HG03342 (cell line): ENCODE data around the gene VWC2L.

Source experiments
- ATAC-seq: cut with Tn5 transposase; IDR thresholded peaks from one replicate; pipeline ENCODE4 v1.9.1; 2021; ENCODE audit warnings: mild to moderate bottlenecking, moderate library complexity; ENCODE audit not compliant: unreplicated experiment

Gene VWC2L

GRCh38 chr2:214410918-214411554 is at the start of gene VWC2L:
Gene VWC2L (plus strand): TSS chr2:214411054. CDS start chr2:214414194, 3,140 bp downstream.
- ATAC-seq = no peak

DNA sequence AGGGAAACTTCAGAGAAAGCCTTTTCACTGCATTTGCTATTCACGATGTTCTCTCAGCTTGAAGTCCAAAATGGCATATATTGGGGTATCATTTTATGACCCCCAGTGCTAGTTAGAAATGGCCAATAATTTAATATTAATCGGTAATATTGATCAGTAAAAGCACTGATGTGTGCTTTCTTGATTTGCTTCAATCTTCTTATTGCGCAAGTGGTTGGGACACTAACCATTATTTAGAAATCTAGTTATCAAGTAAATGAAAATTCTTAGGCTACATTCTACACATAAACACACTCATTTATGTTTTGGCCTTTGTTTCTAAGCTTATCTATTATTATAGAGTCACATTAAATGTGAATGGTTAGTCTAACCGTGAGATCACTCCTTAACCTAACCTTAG is 49.7 kb upstream of the VWC2L start:
- ATAC-seq = no peak

DNA sequence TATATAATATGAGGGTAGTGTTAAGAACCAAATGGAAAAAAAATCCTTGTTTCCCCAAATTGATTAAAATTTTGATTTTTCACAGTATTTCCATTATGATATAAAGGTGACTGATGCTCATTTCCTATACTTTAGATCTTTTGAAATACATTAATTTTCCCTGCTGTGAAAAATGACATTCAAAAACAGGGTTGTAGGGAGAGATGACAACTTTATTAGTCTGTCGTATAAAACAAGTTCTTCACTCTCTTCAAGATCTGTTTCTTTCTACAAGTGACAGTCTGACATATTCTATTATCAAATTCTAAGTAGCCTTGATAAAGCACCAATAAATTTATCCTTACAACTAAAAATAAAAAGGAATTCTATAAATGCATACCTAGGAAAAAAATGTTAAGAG is 45.3 kb upstream of the VWC2L start:
- ATAC-seq = no peak

DNA sequence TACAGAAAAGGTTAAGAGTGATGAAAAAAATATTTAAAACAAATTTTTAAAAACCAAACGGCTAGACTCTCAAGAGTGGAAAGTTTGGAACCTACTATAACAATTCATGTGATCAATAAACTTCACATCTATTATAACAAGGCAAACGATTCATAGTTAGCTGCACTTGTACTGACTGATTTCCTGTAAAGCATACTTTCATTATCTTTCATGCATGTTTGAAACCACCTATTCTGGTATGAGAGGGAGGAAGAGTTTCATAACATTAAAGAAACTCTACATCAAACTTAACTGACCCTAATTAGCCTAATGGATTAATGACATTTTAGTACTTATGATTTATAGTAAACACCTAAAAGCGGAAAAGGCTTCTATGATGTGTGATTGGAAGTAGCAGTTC is 43.7 kb upstream of the VWC2L start:
- ATAC-seq = no peak

- ATAC-seq = peak; percentile 52
Observed at GRCh38 chr2:214376618-214377285, 34.1 kb upstream of the VWC2L start.

DNA sequence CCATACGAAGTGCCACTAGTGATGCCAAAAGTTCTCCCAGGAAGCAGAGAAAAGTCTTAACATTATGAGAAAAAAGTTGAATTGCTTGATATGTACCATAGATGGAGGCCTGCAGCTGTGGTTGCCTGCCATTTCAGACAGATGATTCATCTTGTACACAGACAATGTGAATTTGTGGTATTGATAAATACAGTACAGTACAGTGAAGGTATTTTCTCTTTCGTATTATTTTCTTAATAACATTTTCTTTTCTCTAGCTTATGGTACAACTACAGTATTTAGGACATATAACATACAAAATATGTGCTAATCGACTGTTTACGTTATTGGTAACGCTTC is 33.6 kb upstream of the VWC2L start:
- no peak for ATAC-seq

- no peak for ATAC-seq
Observed at GRCh38 chr2:214378455-214379103, 32.3 kb upstream of the VWC2L start.

DNA sequence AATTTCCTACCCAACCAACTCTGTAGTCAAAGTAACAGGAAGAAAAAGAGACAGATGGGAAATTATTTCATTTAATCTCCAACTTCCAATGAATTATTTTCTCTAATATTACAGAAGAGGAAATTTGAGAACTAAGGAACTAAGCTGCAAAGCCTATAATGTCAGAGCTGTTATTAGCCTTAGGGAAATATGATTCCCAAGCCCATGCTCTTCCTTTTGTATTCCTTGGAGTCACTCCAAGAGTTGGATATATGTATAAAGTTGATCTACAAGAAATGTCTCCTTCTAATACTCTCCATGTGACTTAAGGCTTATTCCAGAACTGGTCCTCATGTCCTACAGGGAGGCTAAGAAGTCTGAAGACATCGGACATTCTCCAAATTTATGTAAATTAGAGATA is 31.6 kb upstream of the VWC2L start:
- no peak for ATAC-seq

GRCh38 chr2:214380681-214381080 is 30.2 kb upstream of the VWC2L start:
- no peak for ATAC-seq

- ATAC-seq = no peak
Observed at GRCh38 chr2:214382229-214382628, 28.6 kb upstream of the VWC2L start.

- ATAC-seq = no peak
Observed at GRCh38 chr2:214386720-214387119, 24.1 kb upstream of the VWC2L start.

DNA sequence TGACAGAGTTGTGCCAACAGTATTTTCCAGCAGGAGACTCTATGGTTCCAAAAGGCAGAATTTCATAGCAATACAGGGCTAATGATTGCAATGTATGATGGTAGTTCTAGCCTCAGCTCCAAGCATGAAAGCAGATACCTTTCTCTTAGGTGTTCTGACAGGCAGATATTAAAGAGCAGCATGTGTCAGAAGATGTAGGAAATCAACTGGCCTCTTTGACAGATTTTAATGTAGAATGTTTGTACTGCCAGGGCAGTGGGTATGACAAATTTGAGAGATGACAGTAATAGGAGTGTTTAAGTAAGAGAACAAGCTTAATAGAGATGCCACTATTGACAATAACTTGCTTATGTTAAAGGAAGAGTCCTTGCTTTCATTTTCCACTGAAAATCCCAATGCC is 21.5 kb upstream of the VWC2L start:
- ATAC-seq = no peak

GRCh38 chr2:214393796-214394195 is 17.1 kb upstream of the VWC2L start:
- no peak for ATAC-seq

DNA sequence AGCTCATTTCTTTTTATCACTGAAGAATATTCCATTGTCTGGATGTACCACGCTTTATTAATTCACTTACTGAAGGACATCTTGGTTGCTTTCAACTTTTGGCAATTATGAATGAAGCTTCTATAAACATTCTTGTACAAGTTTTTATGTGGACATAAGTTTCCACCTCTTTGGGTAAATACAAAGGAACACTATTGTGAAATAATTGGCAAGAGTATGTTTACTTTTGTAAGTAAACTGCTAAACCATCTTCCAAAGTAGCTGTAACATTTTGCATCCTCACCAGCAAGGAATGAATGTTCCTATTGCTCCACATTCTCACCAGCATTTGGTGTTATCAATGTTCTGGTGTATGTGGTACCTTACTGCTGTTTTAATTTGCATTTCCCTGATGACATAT is 15.8 kb upstream of the VWC2L start:
- ATAC-seq = no peak

DNA sequence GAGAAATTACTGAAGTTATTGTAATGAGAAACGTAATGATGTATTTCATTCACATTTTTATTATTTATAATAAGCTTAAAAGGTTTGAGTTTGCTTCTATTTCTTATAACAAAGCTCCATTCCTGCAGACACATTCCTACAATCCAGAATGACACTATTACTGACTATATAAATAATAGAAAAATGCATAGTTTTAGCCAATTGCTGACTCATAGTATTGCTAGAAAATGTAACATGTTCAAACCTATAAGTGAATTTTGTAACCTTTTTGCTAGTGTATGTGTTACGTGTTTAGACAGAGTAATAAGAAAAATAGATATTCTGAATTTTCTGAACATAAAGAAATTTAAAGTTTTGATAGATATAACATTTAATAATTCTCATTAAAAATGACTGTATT is 9.3 kb upstream of the VWC2L start:
- ATAC-seq = no peak

- no peak for ATAC-seq
Observed at GRCh38 chr2:214410128-214410775, 602 bp upstream of the VWC2L start.

DNA sequence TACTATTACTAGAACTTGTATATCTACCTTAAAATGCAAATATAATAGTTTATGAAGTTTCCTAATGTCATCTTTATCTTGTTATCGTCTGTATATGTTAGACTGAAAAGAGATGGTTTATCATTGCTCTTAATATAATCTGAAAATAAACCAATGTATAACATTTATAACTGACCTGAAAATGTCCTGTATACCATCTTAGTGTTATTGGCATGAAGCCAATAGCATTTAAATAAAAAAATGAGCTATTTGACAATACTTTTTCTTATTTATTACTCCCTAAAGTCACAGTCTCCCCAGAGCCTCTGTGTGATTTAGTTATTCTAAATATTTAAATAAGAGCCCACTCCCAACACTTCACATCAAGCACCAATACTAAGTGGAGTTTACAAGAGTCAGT is 1.8 kb downstream of the VWC2L start:
- ATAC-seq = no peak

DNA sequence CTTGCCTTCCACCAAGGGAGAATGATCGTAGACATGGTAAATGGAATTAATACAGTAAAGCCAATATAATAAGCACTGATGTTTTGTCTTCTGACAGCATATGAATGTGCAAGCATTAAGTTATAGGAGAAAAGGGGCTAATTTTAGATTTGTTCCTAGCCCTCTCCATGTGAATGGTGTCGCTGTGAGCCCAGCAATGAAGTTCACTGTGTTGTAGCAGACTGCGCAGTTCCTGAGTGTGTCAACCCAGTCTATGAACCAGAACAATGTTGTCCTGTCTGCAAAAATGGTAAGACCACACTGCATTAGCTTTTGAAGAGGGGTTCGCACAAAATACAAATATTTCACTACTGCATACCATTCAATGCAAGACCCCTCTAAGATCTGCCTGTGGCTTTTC is 25.6 kb downstream of the VWC2L start:
- ATAC-seq = no peak

DNA sequence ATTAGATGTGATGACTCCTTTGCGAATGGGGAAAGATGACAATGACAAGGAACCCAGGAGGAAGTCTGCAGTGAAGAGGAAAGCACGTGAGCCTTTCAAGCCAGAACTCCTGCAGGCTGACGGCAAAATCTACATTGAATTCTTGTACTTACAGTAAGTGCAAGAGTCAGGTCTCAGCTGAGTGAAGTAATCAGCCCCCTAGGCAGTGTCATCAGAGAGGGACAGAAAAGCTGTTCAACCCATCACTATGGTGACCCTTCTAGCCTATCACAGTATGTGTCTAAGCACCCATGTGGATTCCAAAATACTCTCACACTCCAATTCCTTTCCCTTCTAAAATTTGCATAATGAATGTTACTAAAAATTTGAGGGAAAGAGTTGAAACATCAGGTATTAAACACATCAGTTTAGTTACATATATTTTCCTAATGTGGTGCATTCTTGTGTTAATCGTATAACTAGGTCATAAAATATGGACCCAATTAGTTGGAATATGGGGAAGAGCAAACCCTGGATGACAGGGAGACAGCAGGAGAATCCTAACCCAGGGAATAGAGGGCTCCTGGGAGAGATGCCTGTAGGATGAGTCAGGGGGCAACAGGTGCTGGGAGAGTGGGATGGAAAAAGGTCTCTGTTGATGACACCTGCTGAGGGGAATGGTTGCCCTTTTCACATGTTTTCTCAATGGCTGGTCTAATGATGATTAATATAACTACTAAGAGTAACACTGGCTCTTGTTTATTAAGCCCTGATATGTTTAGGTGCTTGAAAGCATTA is 39.5 kb downstream of the VWC2L start:
- ATAC-seq = no peak

- ATAC-seq = no peak
Observed at GRCh38 chr2:214451516-214452275, 40.8 kb downstream of the VWC2L start.
